Measurements from ENCODE around the gene KIF26B.
"Not testable (repeated sequence)": the region's sequence is repeated elsewhere in the genome, so short reads cannot be mapped to it uniquely, and the experiment has no call there.

The KIF26B gene

DNA sequence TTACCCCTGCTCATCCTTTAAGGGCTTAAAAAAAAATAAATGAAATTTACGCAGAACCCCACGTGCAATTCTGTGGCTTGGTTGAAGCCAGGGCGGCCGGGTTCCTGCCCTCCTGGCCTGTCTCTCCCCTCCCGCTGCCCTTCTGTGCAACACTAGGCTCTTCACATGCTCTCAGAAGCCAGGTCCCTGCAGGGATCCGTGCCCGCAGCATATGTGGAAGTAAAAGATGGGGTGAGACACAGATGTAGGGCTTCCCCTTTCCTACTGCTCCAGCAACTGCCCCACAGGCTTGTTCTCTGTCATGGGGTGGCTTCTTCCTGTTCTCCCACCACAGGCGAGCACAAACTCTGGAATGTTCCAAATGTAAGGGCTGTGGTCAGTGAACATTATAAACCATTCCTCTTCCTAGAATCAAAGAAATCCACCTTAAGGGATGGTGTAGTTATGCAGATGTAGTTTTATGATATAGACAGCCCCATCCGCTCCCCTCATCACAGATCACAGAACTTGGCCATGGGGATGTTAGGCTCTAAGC lies 535.4 kb downstream of the KIF26B start:
- DNase-seq: peak; percentile 84 to 92

DNA sequence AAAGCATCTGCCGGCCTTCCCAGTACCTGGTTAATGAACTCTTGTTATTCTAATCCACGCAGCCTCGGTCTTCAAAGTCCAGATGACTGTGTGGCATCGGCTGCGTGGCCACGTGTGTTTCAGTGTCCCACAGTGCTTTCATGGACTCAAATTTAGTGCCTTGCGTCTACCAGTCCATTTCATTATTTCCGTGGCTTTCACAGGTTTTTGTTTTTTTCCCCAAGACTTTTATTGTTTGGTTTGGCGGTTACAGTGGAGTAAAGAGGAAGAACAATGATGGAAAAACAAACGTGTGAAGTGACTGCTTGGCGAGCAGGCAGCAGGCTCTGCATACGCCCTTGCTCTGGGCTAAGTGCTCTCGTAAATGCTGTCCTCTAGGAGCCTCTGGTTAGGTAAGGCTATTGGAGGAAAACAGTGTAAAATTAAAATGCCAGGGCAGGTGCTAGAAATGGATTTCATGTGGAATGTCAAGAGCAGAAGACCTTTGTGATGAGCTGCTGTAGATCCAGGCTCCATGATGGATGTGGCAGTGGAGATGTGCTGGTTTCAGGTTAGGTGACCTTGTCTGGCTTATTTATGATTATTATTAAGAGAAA lies 536.3 kb downstream of the KIF26B start:
- no peak for DNase-seq

DNA sequence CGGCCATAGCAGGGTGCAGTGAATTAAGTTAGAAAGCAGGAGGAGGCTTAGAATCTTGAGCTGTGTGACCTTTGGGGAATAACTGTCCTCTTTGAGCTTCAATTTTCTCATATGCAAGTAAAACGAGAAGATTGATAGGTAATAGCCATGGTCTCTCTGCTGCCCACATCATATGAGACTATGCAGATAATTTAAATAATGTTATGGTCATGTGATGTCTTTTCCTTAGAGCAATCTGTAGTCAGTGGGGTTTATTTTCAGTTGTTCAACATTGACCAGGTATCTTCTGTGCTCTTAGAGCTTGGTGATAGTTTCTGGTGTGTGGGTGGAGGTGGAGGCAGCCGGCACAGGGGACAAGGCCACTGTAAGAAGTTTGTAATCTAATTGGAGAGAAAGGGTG lies 537.1 kb downstream of the KIF26B start:
- DNase-seq: no peak

DNA sequence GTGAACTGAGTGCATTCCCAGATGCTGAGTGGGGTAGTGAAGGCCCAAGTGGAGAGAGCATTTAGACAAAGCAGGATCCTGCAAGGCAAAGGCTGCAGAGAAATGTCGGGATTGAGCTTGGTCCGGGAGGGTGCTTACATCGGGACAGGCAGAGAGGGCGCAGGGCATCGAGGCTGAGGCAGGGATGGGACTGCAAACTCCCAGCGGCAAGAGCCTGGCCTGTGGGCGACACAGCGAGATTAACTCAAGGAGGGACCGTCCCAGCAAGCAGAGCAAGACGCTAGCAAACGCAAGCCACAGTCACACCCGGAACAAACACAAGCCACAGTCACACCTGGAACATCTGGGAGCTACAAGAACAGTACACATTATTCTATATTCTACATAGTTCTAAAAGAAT lies 537.5 kb downstream of the KIF26B start:
- DNase-seq: no peak

DNA sequence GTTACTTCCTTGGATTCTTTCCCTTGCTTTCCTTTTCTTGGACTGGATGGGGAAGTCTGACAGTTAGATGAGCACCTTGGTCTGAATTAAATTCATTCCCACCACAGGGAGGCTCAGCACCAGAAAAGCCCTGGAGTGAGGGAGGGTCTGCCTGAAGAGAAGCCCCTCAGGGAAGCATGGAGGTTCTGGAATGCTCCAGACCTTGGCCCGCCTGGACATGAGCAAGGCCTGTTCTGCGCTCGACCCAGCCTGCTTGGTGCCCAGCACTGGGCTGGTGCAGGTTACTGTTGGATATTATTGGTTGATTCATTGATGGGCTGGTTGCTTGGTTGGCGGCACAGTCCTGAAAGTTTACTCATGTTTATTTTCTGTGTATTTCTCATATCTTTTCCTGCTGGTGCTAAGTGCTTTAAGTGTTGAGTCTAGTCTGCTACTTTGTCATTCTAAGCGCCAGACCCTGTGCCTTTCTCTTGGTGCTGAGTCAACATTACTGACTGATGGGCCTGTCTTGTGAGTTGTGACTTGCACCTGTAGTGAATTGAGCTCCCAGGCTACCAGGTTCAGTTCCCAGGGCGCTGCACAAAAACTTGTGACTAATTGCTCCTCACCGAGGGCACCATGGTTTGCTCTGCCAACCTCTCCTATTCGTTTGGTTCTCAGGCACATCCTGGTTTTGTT lies 538.5 kb downstream of the KIF26B start:
- no peak for DNase-seq

DNA sequence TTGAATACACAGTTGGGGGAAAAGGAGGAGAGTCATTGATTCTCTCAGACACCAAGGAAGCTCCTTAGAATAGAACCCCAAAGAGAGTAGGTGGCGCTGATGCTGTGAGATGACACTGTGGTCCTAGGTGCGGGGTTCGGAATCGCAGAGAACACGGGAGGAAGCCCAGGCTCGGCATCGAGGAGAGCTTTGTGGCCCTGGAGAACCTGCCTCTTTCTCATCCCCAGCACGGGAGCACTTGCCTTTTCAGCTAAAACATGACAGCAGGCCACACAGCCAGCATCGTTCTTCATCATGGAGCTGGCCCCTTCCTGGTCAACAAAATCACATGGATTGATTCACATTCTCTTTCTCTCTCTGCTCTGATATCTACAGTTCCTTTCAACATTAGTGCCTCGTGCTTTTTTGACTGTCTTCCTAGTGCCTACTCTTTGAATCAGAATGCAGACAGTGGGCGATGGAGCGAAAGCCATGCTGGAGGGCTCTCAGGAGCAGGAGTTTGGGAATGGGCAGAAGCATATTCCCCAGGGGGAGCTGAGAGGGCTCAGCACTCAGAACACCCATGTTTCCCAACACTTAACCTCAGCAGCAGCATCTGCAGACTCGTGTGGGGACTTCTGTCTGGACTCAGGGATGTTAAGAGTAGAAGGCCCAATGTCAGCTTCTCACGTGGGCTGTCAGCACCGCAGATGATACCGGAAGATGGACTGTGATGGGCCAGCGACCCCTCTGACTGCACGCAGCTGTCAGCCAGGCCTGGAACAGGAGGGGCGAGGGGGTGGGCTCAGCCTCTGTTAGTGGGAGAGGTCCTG lies 539.4 kb downstream of the KIF26B start:
- no peak for DNase-seq

DNA sequence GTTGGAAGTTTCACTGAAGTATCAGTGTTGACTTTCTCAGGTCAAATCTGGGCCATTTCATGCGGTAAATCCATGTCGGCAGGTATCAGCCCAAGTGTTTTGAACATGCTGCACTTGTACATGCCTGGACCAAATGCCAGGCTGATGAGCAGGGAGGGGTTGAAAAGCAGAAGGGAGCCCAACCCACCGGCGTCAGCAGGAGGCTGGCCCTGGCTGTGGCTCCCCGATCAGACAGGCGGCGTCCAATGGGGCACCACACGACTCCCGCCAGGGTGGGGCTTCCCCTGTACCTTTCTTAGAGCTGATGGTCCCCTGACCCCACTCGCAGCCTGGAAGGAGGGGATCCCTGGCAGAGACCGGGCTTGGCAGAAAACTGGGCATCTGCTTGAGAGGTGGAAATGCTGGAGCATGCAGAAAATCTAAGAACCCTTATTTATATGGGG lies 540.0 kb downstream of the KIF26B start:
- no peak for DNase-seq

DNA sequence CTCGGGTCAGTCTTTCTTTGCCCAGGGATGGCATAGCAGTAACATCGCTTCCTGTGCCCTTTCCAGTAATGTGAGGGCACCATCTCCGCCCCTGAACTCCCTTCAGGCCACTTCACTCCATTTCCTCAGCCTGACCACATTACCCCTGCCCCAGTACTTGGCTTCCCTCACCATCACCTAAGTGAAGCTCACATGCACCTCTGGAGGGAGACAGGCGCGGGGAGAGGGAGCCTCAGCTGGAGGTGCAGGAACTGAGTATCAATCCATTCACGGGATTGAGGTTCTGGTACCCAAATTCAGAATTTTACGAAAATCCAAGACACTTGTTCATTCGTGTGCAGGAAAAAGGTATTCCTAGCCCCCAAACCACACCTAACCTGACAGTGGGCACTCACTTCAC lies 540.4 kb downstream of the KIF26B start:
- DNase-seq: no peak

DNA sequence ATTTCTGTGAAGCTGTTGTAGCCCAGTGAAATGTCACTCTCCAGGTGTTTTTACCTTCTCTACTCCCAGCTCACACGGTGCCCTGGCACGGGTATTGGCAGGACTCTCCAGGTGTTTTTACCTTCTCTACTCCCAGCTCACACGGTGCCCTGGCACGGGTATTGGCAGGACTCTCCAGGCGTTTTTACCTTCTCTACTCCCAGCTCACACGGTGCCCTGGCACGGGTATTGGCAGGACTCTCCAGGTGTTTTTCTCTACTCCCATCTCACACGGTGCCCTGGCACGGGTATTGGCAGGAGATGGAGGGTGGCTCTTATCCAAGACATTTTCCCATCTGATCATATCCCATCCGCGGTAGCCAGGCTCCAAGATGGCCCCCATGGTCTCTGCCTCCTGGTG lies 540.9 kb downstream of the KIF26B start:
- DNase-seq: not testable (repeated sequence)

DNA sequence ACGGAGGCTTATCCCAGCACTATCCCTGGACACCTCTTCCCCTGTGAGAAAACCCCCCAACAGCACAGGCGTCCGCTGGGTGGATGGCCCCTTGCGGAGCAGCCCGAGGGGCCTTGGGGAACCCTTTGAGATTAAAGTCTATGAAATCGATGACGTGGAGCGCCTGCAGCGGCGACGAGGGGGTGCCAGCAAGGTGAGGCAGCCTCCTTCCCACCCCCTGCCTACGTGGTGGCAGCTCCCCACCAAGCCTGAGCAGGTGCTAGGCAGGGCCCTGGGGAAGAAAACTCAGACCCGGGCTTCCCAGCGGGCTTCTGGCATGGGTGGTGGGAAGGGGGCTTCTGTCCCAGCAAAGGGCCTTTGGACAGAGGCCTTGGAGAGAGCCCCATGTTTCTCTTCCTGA lies 543.3 kb downstream of the KIF26B start:
- no peak for DNase-seq

DNA sequence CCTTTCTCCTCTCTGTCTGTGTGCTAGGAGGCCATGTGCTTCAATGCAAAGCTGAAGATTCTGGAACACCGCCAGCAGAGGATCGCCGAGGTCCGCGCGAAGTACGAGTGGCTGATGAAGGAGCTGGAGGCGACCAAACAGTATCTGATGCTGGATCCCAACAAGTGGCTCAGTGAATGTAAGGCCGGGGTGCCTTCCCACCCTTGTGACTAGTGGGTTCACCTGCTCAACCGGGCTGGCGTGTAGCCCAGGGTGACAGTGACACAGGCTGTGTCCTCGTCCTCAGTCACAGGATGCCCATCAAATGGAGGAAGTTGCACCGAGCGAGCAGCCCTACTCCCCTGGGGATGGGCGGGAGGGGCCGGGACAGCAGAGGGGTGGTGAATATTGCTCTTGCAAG lies 544.1 kb downstream of the KIF26B start:
- no peak for DNase-seq

DNA sequence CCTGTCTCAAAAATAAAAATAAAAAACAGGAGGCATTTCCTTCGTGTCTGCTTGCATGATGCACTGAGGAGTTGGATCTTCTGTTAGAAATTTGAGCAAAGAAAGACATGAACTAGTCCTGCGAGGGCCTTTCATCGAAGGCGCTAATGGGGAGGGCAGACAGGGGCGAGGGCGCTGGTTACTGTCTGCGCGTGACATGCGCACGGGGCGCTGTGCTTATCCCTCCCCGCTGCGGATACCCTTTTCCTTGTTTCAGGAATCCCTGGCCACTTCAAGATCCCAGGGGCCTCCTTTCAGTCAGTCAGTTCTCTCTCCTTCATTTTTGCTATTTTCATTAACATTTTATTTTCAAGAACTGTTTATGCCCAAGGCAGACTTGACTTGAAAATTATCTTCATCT lies 545.8 kb downstream of the KIF26B start:
- DNase-seq: no peak

DNA sequence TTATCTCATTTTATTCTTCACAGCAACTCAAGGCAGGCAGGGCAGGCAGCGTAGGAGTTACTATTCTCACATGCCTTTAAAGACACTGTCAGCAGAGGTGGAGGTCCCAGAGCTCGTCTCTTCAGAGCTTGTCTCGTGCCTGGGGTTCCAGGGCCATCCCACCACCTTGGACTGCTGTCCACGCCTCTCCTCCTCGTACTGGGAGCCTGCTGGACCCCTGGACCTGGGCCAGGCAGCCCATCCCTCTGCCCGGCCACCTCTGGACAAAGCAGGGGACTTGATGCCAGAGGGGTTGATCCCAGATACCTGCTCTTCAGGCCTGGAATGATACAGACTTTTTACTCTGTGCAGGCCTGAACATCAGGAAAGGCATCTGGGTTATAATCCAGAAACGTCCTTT lies 546.8 kb downstream of the KIF26B start:
- DNase-seq: no peak

DNA sequence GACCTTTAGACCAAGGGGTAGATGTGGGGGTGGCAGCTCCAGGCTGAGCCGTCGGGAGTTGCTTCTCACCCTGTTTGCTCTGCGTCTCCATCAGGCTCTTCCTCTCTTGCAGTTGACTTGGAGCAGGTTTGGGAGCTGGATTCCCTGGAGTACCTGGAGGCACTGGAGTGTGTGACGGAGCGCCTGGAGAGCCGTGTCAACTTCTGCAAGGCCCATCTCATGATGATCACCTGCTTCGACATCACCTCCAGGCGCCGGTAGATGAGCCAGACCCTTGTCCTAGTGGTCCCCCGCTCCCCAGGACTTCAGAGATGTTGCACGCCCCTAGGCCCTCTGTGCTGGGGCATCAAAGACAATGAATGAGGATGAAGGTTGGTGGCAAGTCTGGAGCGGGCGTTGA lies 547.6 kb downstream of the KIF26B start:
- DNase-seq: no peak

DNA sequence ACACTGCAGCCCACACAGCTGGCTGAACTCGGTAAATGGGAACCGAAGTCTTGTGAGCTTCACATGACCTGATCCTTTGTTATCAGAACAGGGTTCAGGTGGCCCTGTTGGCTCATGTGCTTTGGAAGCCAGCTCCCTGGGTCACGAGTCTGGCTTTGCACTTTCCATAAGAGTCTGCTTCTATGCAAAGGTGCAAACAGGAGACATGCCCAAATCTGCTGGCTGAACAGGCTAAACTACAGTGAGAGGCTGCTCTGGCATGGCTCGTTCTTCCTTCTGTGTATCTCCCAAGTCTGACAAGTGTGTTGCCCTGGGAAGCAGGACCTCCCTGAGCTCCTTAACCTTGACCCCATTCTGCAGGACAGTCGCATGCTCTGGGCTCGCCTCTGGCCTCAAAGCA lies 549.6 kb downstream of the KIF26B start:
- no peak for DNase-seq

DNA sequence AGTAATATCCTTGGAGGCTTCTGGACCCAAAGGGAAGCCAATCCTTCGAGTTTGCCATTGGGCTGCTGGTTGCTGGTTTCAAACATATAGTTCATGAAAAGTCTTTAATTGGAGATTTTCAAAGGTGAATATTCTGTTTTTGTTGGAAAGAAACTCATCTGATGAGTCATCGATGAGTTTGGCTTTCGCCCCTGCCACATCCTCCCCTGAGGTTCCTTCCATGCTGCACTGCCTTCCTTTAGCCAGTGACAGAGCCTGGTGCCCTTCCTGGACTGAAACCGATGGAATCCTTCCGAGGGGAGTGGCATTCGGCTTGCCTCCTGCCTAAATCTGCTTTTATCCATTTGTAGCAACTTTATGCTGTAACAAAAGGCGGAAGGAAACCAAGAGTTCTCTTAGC lies 550.0 kb downstream of the KIF26B start:
- no peak for DNase-seq

DNA sequence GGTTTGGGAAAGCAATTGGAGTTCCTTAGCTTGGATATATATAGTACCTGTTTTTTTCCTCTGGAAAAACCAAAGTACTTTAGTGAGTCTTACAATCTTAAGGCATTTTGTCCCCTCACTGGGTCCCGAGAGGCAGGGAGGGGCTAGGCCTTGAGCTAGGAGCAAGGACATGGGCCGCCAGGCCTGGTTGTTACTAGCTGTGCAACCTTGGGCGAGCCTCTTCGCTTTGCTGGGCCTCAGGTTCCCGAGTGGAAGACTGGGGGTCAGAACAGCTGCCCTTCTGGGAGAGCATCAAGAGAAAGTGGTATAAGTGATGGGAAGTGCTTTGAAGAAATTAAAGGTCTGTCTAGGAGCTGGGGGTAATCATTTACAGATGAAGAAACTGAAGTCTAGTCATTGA lies 553.2 kb downstream of the KIF26B start:
- no peak for DNase-seq

DNA sequence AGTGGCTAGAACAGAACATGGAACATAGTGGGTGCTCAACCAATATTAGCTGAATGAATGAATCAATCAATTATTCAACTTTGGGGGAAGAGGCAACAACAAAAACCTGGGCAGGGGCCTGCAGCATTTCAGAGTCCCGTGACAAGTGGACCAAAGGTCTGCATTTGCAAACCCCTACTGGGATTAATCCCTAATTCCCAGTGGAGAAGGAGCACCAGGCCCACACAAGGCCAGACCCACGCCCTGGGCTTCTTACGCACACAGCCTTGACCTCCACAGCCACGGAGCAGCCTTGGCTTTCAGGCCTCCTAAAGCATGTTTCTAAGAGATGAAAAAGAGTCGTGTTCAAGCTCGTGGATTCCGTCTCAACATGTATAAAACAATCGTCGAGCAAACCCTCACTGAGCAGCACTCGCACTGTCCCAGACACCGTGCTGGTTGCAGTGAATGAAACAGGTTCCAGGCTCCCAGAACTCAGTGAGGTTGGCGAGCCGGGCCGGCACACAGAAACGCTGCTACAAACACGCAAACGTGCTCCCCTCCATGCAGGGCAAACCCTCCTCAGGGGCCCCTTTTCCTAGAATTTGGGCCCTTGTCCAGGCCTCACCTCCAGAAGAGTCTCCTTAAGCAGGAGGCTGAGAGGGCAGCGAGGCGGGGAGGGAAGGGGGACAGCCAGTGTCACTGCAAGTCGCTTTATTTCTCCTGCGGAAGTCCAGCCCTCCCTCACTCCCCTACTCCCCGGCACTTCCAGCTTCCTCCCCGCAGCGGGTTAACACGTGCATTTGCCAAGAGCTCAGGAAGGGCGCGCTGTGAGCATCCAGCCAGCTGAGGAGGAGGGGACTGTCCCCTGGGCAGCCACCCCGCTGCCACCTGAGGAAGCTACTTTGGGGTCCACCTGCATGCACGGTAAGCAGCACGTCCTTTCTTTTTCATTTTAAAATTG lies 556.4 kb downstream of the KIF26B start:
- no peak for DNase-seq

DNA sequence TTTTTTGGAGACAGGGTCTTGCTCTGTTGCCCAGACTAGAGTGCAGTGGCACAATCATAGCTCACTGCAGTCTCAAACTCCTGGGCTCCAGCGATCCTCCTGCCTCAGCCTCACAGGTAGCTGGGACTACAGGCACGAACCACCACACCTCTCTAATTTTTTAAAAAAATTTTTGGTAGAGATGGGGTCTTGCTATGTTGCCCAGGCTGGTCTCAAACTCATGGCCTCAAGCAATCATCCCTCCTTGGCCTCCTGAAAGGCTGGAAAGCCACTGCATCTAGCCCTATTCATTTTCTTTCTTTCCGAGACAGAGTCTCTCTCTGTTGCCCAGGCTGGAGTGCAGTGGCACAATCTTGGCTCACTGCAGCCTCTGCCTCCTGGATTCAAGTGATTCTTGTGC lies 559.2 kb downstream of the KIF26B start:
- DNase-seq: not testable (repeated sequence)

DNA sequence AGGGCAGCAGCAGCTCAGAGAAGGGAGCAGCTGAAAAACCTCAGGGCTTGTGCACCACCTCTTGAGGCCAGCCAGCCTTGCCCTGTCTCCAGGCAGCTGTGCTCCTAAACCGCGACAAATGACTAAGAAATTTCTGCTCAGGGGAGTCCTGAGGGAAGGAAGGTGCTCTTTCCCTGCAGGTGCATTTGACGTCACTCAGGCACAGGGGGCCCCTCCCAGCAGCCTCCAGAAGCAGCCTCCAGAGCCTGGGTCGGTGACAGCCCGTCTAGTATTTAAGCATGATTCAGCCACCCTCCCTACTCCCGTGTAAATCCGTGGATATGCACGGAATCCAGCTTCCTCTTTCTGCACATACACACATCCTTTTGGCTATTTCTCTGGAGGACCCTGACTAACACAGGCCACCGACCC lies 560.5 kb downstream of the KIF26B start:
- no peak for DNase-seq

DNA sequence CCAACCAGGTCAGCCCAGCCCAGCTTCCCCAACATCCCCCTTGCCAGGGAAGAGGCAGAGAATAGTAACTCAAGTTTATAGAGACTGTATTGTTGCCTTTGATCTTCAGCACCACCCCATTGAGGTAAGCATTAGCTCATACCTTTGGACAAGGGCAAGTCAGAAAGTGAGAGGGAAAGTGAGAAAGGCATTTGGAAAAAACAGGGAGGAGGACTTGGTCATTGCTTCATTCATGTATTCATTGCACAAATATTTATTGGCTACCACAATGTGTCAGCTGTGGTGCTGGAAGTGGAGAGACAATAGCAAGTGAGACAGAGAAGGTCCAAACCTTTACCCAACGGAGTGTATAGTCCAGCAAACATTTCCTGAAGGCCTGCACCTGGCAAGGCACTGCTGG lies 561.2 kb downstream of the KIF26B start:
- DNase-seq: no peak

DNA sequence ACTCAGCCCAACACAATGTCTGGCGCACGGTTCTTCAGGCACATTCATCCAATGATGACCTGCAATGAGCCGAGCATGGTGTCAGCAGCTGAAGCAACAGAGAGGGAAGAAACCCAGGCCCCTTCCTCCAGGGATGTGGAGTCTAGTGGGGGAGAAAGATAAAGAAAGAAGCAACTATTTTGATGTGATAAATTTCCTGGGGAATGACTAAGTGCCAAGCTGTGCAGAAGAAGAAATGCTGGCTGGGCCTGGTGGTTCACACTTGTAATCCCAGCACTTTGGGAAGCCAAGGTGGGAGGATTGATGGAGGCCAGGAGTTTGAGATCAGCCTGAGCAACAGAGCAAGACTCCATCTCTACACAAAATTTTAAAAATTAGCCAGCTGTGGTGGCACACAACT lies 561.8 kb downstream of the KIF26B start:
- no peak for DNase-seq

DNA sequence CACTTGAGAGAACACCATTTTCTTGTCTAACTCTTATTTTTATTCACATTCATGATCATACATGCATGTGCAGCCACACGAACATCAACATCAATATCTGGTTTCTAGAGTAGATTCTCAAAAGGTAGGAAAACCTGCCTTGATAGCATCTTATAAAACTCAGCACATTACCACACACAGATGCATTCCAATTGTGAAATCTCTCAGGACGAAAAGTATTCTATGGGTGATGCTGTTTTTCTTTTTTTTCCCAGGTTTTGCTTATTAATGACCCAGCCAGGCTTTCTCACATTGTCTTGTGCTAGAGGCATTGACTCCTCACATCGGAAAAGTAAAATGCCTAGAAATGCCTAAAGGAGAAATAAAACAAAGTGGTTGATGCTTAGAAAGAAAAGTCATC lies 562.8 kb downstream of the KIF26B start:
- no peak for DNase-seq
